HepG2 (cell line): ENCODE measurements around the gene UBAC1. TPM values are rescaled to one million over a fixed set of nuclear protein-coding genes. Genes with fewer than 3 reads are reported as not detected.

Source experiments
- HOXA3 ChIP-seq: sonication (generic); formaldehyde crosslinking; IDR thresholded peaks from 2 replicates; pipeline ENCODE4 v1.5.0; 2020; ENCODE audit warnings: missing genetic modification reagents
- MED8 ChIP-seq: sonication (generic); formaldehyde crosslinking; IDR thresholded peaks from 2 replicates; pipeline ENCODE4 v1.8.1; 2023; ENCODE audit warnings: mild to moderate bottlenecking, missing genetic modification reagents; ENCODE audit not compliant: insufficient replicate concordance
- MIER2 ChIP-seq: IDR thresholded peaks from 2 replicates; pipeline ENCODE4 v1.6.1; 2016; ENCODE audit warnings: missing biosample characterization, missing genetic modification reagents
- PRPF4 ChIP-seq: fragments of 200-400 bp; formaldehyde crosslinking; IDR thresholded peaks from 2 replicates; pipeline ENCODE4 v1.6.1; 2016; ENCODE audit warnings: low read length, low read depth; ENCODE audit not compliant: poor library complexity, severe bottlenecking
- RCOR2 ChIP-seq: IDR thresholded peaks from 2 replicates; pipeline ENCODE4 v1.6.1; 2016; ENCODE audit warnings: missing biosample characterization, missing genetic modification reagents
- SAP130 ChIP-seq: IDR thresholded peaks from 2 replicates; pipeline ENCODE4 v1.6.1; 2016; ENCODE audit warnings: low read depth
- YEATS4 ChIP-seq: sonication (generic); formaldehyde crosslinking; IDR thresholded peaks from 2 replicates; pipeline ENCODE4 v1.4.0; 2020; ENCODE audit warnings: missing genetic modification reagents, borderline replicate concordance
- ZBTB1 ChIP-seq: sonication (generic); formaldehyde crosslinking; IDR thresholded peaks from 2 replicates; pipeline ENCODE4 v1.4.0; 2020; ENCODE audit warnings: missing genetic modification reagents, borderline replicate concordance
- ZNF207 ChIP-seq: fragments of 450-650 bp; IDR thresholded peaks from 2 replicates; pipeline ENCODE4 v1.6.1; 2016; ENCODE audit warnings: antibody characterized with exemption, borderline replicate concordance
- ZNF383 ChIP-seq: sonication (generic); formaldehyde crosslinking; IDR thresholded peaks from 2 replicates; pipeline ENCODE4 v1.4.0; 2020; ENCODE audit warnings: missing genetic modification reagents, mild to moderate bottlenecking, borderline replicate concordance
- ZNF431 ChIP-seq: sonication (generic); formaldehyde crosslinking; IDR thresholded peaks from 2 replicates; pipeline ENCODE4 v1.9.0; 2022; ENCODE audit warnings: missing genetic modification reagents, low read depth, mild to moderate bottlenecking, borderline replicate concordance
- ZNF570 ChIP-seq: sonication (generic); formaldehyde crosslinking; IDR thresholded peaks from 2 replicates; pipeline ENCODE4 v1.4.0; 2020; ENCODE audit warnings: mild to moderate bottlenecking, missing genetic modification reagents, borderline replicate concordance
- ZNF614 ChIP-seq: IDR thresholded peaks from 2 replicates; pipeline ENCODE4 v1.6.1; 2018; ENCODE audit warnings: missing biosample characterization, missing genetic modification reagents, inconsistent platforms, borderline replicate concordance
- ZSCAN9 ChIP-seq: IDR thresholded peaks from 2 replicates; pipeline ENCODE4 v1.6.1; 2016; ENCODE audit warnings: borderline replicate concordance
- ZZZ3 ChIP-seq: sonication (generic); formaldehyde crosslinking; IDR thresholded peaks from 2 replicates; pipeline ENCODE4 v1.4.0; 2020; ENCODE audit warnings: missing genetic modification reagents, mild to moderate bottlenecking, borderline replicate concordance
- polyA plus RNA-seq, 8 experiments: library from polyadenylated mRNA; depleted of rRNA in 3 of 8; stranded (reverse) in 7 of 8; unstranded in 1 of 8; fragments of >200 nt; fragmentation: Illumina TruSeq in 4 of 8; extraction: Trizol in 4 of 8; gene quantifications; 2 replicates each; pipeline versions ENCODE4 v1.2.1 to v1.2.3, GENCODE V29; 2011 to 2016; ENCODE audit warnings: low read depth in 4 of 8, missing spikeins in 1 of 8, mixed read lengths in 1 of 8; ENCODE audit not compliant: insufficient read depth in 1 of 8
- total RNA-seq, 5 experiments: library from RNA; depleted of rRNA; stranded (reverse); fragments of >200 nt; fragmentation: Illumina TruSeq; extraction: Trizol; gene quantifications; 2 replicates each; pipeline ENCODE4 v1.2.3, GENCODE V29; 2016; ENCODE audit warnings: low read depth in 1 of 5
- TF ChIP-seq, protein P1 (sequence below): sonication (generic); formaldehyde crosslinking; IDR thresholded peaks from 2 replicates; pipeline ENCODE4 v1.5.0; 2020; ENCODE audit warnings: mild to moderate bottlenecking, missing genetic modification reagents
- TF ChIP-seq, protein P2 (sequence below): sonication (generic); formaldehyde crosslinking; IDR thresholded peaks from 2 replicates; pipeline ENCODE4 v1.5.0; 2020; ENCODE audit warnings: mild to moderate bottlenecking, missing genetic modification reagents, moderate library complexity
- TF ChIP-seq, protein P3 (sequence below): sonication (generic); formaldehyde crosslinking; IDR thresholded peaks from 2 replicates; pipeline ENCODE4 v1.5.1; 2020; ENCODE audit warnings: mild to moderate bottlenecking, moderate library complexity, missing genetic modification reagents
- TF ChIP-seq, protein P4 (sequence below): sonication (generic); formaldehyde crosslinking; IDR thresholded peaks from 2 replicates; pipeline ENCODE4 v1.4.0; 2020; ENCODE audit warnings: missing genetic modification reagents

Gene UBAC1
- total and polyA plus RNA-seq, 2 of the 13 experiments (the other 11 are each of a cell fraction or from before 2014, with no cell fraction given), result 32.2 to 34.1 TPM

DNA sequence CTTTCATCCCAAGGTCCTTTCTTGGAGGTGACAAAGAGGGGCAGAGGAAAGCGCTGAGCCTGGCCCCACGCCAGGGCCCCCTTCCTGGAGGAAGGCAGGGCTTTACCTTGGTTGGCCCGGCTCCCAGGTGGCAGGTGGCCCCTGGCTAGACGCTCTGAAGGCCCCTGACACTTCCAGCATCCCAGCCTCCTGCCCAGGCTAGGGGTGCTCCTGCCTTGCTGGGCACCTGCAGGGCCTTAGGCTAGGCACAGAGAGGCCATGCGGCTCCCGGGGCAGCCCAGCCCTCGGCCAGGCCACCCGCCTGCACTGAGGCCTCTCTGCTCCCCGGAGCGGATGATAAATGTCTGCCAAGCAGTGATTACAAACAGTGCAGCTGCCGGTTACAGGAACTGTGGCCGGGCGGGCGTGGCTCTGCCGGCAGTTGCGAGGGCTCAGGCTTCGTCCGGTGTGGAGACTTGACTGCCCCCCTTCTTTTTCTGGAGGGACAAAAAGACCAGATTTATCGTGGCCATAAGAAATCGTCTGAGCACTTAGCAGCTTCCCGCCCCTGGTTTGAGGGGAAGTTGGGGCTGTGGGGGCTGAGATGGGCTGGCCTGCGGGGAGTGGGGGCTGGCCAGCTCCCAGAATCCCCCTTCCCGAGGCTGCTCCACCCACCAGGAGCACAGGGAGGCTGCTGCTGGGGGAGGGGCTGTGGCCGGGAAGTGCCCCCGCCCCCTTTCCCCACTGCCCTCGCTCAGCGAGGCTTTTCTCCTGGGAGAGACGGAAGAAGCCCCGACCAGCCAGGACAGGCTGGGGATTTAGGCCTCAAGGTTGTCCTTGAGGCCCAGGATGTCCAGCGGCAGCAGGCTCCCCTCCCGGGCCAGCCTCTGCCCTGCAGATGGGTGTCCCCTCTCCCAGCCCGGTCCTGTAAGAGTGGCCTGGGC, 31.6 kb upstream of the UBAC1 start (continued):
- TF ChIP-seq, protein P1, sequence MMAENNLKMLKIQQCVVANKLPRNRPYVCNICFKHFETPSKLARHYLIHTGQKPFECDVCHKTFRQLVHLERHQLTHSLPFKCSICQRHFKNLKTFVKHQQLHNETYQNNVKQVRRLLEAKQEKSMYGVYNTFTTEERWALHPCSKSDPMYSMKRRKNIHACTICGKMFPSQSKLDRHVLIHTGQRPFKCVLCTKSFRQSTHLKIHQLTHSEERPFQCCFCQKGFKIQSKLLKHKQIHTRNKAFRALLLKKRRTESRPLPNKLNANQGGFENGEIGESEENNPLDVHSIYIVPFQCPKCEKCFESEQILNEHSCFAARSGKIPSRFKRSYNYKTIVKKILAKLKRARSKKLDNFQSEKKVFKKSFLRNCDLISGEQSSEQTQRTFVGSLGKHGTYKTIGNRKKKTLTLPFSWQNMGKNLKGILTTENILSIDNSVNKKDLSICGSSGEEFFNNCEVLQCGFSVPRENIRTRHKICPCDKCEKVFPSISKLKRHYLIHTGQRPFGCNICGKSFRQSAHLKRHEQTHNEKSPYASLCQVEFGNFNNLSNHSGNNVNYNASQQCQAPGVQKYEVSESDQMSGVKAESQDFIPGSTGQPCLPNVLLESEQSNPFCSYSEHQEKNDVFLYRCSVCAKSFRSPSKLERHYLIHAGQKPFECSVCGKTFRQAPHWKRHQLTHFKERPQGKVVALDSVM (CRISPR knock-in tag), result peak; percentile 46; the same call in 1 of the 2 replicates
- TF ChIP-seq RCOR2 (CRISPR knock-in tag) (peak; percentile 77; the same call in 1 of the 2 replicates), HOXA3 (CRISPR knock-in tag) (peak; percentile 78), ZNF383 (CRISPR knock-in tag) (no peak), ZNF431 (CRISPR knock-in tag) (peak; percentile 24; the same call in 1 of the 2 replicates), ZNF614 (CRISPR knock-in tag) (peak; percentile 50; the same call in 1 of the 2 replicates), YEATS4 (CRISPR knock-in tag) (peak; percentile 82; the same call in 1 of the 2 replicates), ZZZ3 (no peak), MIER2 (CRISPR knock-in tag) (0 out of 2 replicates have a peak, but pooled peaks have one; percentile 52), ZSCAN9 (CRISPR knock-in tag) (0 out of 2 replicates have a peak, but pooled peaks have one; percentile 51), ZNF207 (no peak), PRPF4 (no peak), SAP130 (CRISPR knock-in tag) (peak; percentile 91), ZBTB1 (CRISPR knock-in tag) (no peak), MED8 (CRISPR knock-in tag) (no peak), ZNF570 (no peak)
- TF ChIP-seq, protein P2, sequence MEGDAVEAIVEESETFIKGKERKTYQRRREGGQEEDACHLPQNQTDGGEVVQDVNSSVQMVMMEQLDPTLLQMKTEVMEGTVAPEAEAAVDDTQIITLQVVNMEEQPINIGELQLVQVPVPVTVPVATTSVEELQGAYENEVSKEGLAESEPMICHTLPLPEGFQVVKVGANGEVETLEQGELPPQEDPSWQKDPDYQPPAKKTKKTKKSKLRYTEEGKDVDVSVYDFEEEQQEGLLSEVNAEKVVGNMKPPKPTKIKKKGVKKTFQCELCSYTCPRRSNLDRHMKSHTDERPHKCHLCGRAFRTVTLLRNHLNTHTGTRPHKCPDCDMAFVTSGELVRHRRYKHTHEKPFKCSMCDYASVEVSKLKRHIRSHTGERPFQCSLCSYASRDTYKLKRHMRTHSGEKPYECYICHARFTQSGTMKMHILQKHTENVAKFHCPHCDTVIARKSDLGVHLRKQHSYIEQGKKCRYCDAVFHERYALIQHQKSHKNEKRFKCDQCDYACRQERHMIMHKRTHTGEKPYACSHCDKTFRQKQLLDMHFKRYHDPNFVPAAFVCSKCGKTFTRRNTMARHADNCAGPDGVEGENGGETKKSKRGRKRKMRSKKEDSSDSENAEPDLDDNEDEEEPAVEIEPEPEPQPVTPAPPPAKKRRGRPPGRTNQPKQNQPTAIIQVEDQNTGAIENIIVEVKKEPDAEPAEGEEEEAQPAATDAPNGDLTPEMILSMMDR (CRISPR knock-in tag), result peak; percentile 19
- TF ChIP-seq, protein P3, sequence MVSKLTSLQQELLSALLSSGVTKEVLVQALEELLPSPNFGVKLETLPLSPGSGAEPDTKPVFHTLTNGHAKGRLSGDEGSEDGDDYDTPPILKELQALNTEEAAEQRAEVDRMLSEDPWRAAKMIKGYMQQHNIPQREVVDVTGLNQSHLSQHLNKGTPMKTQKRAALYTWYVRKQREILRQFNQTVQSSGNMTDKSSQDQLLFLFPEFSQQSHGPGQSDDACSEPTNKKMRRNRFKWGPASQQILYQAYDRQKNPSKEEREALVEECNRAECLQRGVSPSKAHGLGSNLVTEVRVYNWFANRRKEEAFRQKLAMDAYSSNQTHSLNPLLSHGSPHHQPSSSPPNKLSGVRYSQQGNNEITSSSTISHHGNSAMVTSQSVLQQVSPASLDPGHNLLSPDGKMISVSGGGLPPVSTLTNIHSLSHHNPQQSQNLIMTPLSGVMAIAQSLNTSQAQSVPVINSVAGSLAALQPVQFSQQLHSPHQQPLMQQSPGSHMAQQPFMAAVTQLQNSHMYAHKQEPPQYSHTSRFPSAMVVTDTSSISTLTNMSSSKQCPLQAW (CRISPR knock-in tag), result peak; percentile 76
- TF ChIP-seq, protein P4, sequence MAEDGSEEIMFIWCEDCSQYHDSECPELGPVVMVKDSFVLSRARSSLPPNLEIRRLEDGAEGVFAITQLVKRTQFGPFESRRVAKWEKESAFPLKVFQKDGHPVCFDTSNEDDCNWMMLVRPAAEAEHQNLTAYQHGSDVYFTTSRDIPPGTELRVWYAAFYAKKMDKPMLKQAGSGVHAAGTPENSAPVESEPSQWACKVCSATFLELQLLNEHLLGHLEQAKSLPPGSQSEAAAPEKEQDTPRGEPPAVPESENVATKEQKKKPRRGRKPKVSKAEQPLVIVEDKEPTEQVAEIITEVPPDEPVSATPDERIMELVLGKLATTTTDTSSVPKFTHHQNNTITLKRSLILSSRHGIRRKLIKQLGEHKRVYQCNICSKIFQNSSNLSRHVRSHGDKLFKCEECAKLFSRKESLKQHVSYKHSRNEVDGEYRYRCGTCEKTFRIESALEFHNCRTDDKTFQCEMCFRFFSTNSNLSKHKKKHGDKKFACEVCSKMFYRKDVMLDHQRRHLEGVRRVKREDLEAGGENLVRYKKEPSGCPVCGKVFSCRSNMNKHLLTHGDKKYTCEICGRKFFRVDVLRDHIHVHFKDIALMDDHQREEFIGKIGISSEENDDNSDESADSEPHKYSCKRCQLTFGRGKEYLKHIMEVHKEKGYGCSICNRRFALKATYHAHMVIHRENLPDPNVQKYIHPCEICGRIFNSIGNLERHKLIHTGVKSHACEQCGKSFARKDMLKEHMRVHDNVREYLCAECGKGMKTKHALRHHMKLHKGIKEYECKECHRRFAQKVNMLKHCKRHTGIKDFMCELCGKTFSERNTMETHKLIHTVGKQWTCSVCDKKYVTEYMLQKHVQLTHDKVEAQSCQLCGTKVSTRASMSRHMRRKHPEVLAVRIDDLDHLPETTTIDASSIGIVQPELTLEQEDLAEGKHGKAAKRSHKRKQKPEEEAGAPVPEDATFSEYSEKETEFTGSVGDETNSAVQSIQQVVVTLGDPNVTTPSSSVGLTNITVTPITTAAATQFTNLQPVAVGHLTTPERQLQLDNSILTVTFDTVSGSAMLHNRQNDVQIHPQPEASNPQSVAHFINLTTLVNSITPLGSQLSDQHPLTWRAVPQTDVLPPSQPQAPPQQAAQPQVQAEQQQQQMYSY (CRISPR knock-in tag), result peak; percentile 45; the same call in 1 of the 2 replicates
